Erythroblast (primary cell): ENCODE results near the gene MINDY2.
"Not testable (repeated sequence)": the region's sequence is repeated elsewhere in the genome, so short reads cannot be mapped to it uniquely, and the experiment has no call there.

Experiments used
- DNase-seq, 2 experiments: peaks; one replicate each; lab custom pipeline; 2025; lab: John Stamatoyannopoulos, UW
- GATA1 ChIP-seq: IDR thresholded peaks from 2 replicates; pipeline ENCODE4 v1.6.1; 2011; ENCODE audit warnings: low read depth, mild to moderate bottlenecking, control low read depth, low read length, moderate library complexity
- POLR2A ChIP-seq: IDR thresholded peaks from 2 replicates; pipeline ENCODE4 v1.6.1; 2011; ENCODE audit warnings: mild to moderate bottlenecking, low read length

The MINDY2 gene

GRCh38 chr15:58873267-58873666 lies 102.2 kb downstream of the MINDY2 start:
- no peak for DNase-seq
- no peak for TF ChIP-seq GATA1
- TF ChIP-seq POLR2A, result no peak

- DNase-seq, result no peak
- TF ChIP-seq POLR2A (no peak), GATA1 (no peak)
Measured at GRCh38 chr15:58875343-58875742, 104.2 kb downstream of the MINDY2 start.

GRCh38 chr15:58876306-58877106 lies 105.4 kb downstream of the MINDY2 start:
- TF ChIP-seq GATA1, result no peak
- TF ChIP-seq POLR2A, result no peak
- DNase-seq, result no peak

- no peak for DNase-seq
Measured at GRCh38 chr15:58877999-58878825, 107.1 kb downstream of the MINDY2 start.

GRCh38 chr15:58880320-58880719 lies 109.2 kb downstream of the MINDY2 start:
- DNase-seq, result no peak
- TF ChIP-seq GATA1 (no peak), POLR2A (no peak)

More at GRCh38 chr15:58877999-58878825, 107.1 kb downstream of the MINDY2 start:
- TF ChIP-seq GATA1 (no peak), POLR2A (no peak)

- no peak for DNase-seq
- no peak for TF ChIP-seq GATA1
- no peak for TF ChIP-seq POLR2A
Measured at GRCh38 chr15:58882243-58882642, 111.1 kb downstream of the MINDY2 start.

- DNase-seq, result not testable (repeated sequence)
Measured at GRCh38 chr15:58883926-58884325, 112.8 kb downstream of the MINDY2 start.

- no peak for DNase-seq
- TF ChIP-seq GATA1 (no peak), POLR2A (no peak)
Measured at GRCh38 chr15:58886921-58887320, 115.8 kb downstream of the MINDY2 start.

- DNase-seq, result no peak
- TF ChIP-seq GATA1 (no peak), POLR2A (no peak)
Measured at GRCh38 chr15:58889363-58889762, 118.3 kb downstream of the MINDY2 start.

GRCh38 chr15:58898150-58898680 lies 127.1 kb downstream of the MINDY2 start:
- no peak for DNase-seq
- TF ChIP-seq POLR2A (no peak), GATA1 (no peak)

GRCh38 chr15:58900631-58901030 lies 129.5 kb downstream of the MINDY2 start:
- no peak for DNase-seq
- TF ChIP-seq GATA1 (no peak), POLR2A (no peak)

GRCh38 chr15:58908550-58909309 lies 137.6 kb downstream of the MINDY2 start:
- no peak for TF ChIP-seq POLR2A
- TF ChIP-seq GATA1, result no peak
- DNase-seq, result peak in 1 of 2 experiments; percentile 8

GRCh38 chr15:58909616-58910015 lies 138.5 kb downstream of the MINDY2 start:
- DNase-seq, result no peak
- TF ChIP-seq GATA1 (no peak), POLR2A (no peak)
